Measurements from ENCODE around the gene FBXW7.
"Not testable (repeated sequence)": the region's sequence is repeated elsewhere in the genome, so short reads cannot be mapped to it uniquely, and the experiment has no call there.

FBXW7 gene

DNA sequence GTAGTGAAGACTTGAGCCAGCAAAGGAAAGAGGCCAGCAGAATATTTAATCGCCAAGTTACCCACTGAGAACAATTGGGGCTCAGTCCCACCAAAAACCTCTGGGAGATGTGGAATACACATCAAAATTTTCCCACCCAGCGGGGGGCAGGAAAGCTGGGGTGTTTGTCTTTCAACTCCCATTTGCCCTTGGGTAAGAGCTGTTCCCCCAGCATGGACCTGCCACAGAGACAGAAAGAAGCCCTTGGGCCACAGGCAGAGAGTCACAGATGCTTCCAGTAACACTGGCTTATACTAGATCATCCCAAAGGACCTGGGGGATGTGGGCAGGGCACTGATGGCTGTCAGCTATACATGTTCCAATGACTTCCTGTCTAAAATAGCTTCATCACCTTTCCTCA is 18.9 kb upstream of the FBXW7 start:
- Histone ChIP-seq H3K9me3 (ENCODE audit: control insufficient read depth, low read length) (no peaks in the 10 kb centered on the region), H4K8ac (ENCODE audit: low read length) (no peak overlapping the region), H3K9ac (ENCODE audit: low read length) (no peak overlapping the region), H3K14ac (ENCODE audit: low read length in 2 of 2) (no peak overlapping the region), H3K4me1 (ENCODE audit: control insufficient read depth, insufficient read depth, low read depth, low read length) (no peaks in the 10 kb centered on the region), H2AFZ (ENCODE audit: low read depth, low read length) (no peak overlapping the region), H3K4me3 (ENCODE audit: insufficient read depth in 1 of 2, low read depth in 1 of 2, low read length in 2 of 2) (no peak overlapping the region), H3K27me3 (ENCODE audit: control insufficient read depth in 1 of 2, insufficient read depth in 1 of 2, low read length in 2 of 2) (no peaks in the 10 kb centered on the region), H2BK15ac (ENCODE audit: low read depth, poor library complexity, severe bottlenecking) (no peak overlapping the region), H3K18ac (ENCODE audit: low read depth in 1 of 2, low read length in 2 of 2) (no peak overlapping the region), H3K27ac (ENCODE audit: low read length, poor library complexity, severe bottlenecking) (no peak overlapping the region), H2AK5ac (ENCODE audit: low read length, severe bottlenecking) (no peak overlapping the region), H2BK12ac (ENCODE audit: low read length in 2 of 2) (no peak overlapping the region), H3K79me1 (replicated peaks; ENCODE audit: low read length, poor library complexity, severe bottlenecking) (no peaks in the 10 kb centered on the region), H3K36me3 (ENCODE audit: control insufficient read depth in 1 of 2, insufficient read depth in 2 of 2, low read depth in 1 of 2, low read length in 2 of 2) (peaks cover 0 to 2% of the 10 kb centered on the region in 2 experiments), H2BK120ac (ENCODE audit: low read depth, low read length) (no peak overlapping the region), H3K23ac (ENCODE audit: low read length in 2 of 2) (no peak overlapping the region), H2BK5ac (ENCODE audit: low read depth, low read length, poor library complexity, severe bottlenecking) (no peak overlapping the region), H4K91ac (ENCODE audit: low read length) (no peak overlapping the region), H3K4ac (ENCODE audit: low read depth in 1 of 2, low read length in 2 of 2) (no peak overlapping the region), H3K4me2 (ENCODE audit: low read length, poor library complexity, severe bottlenecking) (no peak overlapping the region)
- WGBS, result 93% methylated on average over 2 of the region's 2 CpGs
- no peak for DNase-seq

DNA sequence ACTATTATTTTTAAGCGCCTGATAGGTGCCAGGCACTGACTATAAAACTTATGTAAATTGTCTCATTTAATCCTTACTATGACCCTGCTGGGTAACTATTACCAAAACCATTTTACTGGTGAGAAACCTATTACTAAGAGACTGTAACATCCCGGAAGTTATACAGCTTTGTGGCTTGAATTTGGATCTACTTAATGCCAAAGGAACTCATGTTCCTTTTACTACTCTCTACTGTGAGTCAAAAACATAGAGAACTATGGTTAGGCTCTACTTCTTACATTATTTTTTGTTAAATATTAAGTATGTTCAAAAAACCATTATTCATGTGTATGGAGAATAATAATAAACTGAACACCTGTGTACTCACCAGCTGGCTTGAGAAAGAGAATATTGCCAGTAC is 14.8 kb upstream of the FBXW7 start:
- H2BK15ac ChIP-seq (ENCODE audit: low read depth, poor library complexity, severe bottlenecking); H2BK12ac ChIP-seq (ENCODE audit: low read length in 2 of 2); H3K4me1 ChIP-seq (ENCODE audit: control insufficient read depth, insufficient read depth, low read depth, low read length); H3K14ac ChIP-seq (ENCODE audit: low read length in 2 of 2); H2BK120ac ChIP-seq (ENCODE audit: low read depth, low read length); DNase-seq; H3K23ac ChIP-seq (ENCODE audit: low read length in 2 of 2); H3K4me3 ChIP-seq (ENCODE audit: insufficient read depth in 1 of 2, low read depth in 1 of 2, low read length in 2 of 2); H3K4me2 ChIP-seq (ENCODE audit: low read length, poor library complexity, severe bottlenecking); H2BK5ac ChIP-seq (ENCODE audit: low read depth, low read length, poor library complexity, severe bottlenecking); H3K79me1 ChIP-seq (replicated peaks; ENCODE audit: low read length, poor library complexity, severe bottlenecking); H2AK5ac ChIP-seq (ENCODE audit: low read length, severe bottlenecking); H3K9me3 ChIP-seq (ENCODE audit: control insufficient read depth, low read length); H2AFZ ChIP-seq (ENCODE audit: low read depth, low read length); H3K9ac ChIP-seq (ENCODE audit: low read length); H4K91ac ChIP-seq (ENCODE audit: low read length); H4K8ac ChIP-seq (ENCODE audit: low read length); H3K27me3 ChIP-seq (ENCODE audit: control insufficient read depth in 1 of 2, insufficient read depth in 1 of 2, low read length in 2 of 2); H3K4ac ChIP-seq (ENCODE audit: low read depth in 1 of 2, low read length in 2 of 2); H3K18ac ChIP-seq (ENCODE audit: low read depth in 1 of 2, low read length in 2 of 2); H3K36me3 ChIP-seq (ENCODE audit: control insufficient read depth in 1 of 2, insufficient read depth in 2 of 2, low read depth in 1 of 2, low read length in 2 of 2); H3K27ac ChIP-seq (ENCODE audit: low read length, poor library complexity, severe bottlenecking): not testable (repeated sequence)
- WGBS, result no CpG with 5 or more reads among the region's 2 CpGs

DNA sequence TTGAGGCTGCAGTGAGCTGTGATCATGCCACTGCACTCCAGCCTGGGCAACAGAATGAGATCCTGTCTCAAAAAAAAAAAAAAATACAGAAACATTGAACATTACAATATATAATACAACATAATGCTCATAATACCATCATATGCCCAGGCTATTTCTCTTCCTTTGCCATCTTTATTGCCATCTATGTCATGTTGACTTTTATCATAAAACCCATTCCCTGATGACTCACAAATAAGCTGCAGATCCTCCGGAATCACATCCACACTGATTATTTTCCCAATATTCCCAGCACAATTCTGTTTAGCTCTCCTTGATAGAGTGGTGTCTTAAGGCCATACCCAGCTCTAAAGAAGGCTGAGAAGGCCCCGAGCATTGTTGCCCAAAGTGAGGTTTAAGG is 9.2 kb upstream of the FBXW7 start:
- Histone ChIP-seq H3K27ac (ENCODE audit: low read length, poor library complexity, severe bottlenecking) (no peak overlapping the region), H3K4me1 (ENCODE audit: control insufficient read depth, insufficient read depth, low read depth, low read length) (peaks cover 9% of the 10 kb centered on the region), H3K9ac (ENCODE audit: low read length) (no peak overlapping the region), H2AK5ac (ENCODE audit: low read length, severe bottlenecking) (no peak overlapping the region), H4K8ac (ENCODE audit: low read length) (no peak overlapping the region), H3K14ac (ENCODE audit: low read length in 2 of 2) (no peak overlapping the region), H3K79me1 (replicated peaks; ENCODE audit: low read length, poor library complexity, severe bottlenecking) (peaks cover 11% of the 10 kb centered on the region), H2AFZ (ENCODE audit: low read depth, low read length) (no peak overlapping the region), H3K4ac (ENCODE audit: low read depth in 1 of 2, low read length in 2 of 2) (no peak overlapping the region), H2BK120ac (ENCODE audit: low read depth, low read length) (no peak overlapping the region), H2BK12ac (ENCODE audit: low read length in 2 of 2) (no peak overlapping the region), H3K4me3 (ENCODE audit: insufficient read depth in 1 of 2, low read depth in 1 of 2, low read length in 2 of 2) (no peak overlapping the region), H3K27me3 (ENCODE audit: control insufficient read depth in 1 of 2, insufficient read depth in 1 of 2, low read length in 2 of 2) (no peaks in the 10 kb centered on the region), H2BK15ac (ENCODE audit: low read depth, poor library complexity, severe bottlenecking) (no peak overlapping the region), H3K36me3 (ENCODE audit: control insufficient read depth in 1 of 2, insufficient read depth in 2 of 2, low read depth in 1 of 2, low read length in 2 of 2) (peaks cover under 1 to 11% of the 10 kb centered on the region in 2 experiments), H4K91ac (ENCODE audit: low read length) (no peak overlapping the region), H3K4me2 (ENCODE audit: low read length, poor library complexity, severe bottlenecking) (no peak overlapping the region), H3K9me3 (ENCODE audit: control insufficient read depth, low read length) (no peaks in the 10 kb centered on the region), H3K23ac (ENCODE audit: low read length in 2 of 2) (no peak overlapping the region), H2BK5ac (ENCODE audit: low read depth, low read length, poor library complexity, severe bottlenecking) (no peak overlapping the region), H3K18ac (ENCODE audit: low read depth in 1 of 2, low read length in 2 of 2) (no peak overlapping the region)
- WGBS, result 80% methylated on average over 2 of the region's 2 CpGs
- DNase-seq, result no peak

DNA sequence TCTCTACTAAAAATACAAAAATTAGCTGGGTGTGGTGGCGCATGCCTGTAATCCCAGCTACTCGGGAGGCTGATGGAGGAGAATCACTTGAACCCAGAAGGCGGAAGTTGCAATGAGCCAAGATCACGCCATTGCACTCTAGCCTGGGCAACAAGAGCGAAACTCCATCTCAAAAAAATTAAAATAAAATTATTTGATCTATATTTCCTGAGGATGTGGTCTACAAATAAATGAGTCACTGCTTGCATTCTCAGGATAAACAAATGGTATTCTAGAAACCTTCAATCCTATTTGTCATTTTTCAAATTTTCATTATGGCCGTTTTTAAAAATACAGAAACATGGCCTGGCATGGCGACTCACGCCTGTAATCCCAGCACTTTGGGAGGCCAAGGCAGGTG is 8.6 kb upstream of the FBXW7 start:
- not testable (repeated sequence) for H3K9me3 ChIP-seq (ENCODE audit: control insufficient read depth, low read length); H3K23ac ChIP-seq (ENCODE audit: low read length in 2 of 2); H2AK5ac ChIP-seq (ENCODE audit: low read length, severe bottlenecking); H3K9ac ChIP-seq (ENCODE audit: low read length); H3K27me3 ChIP-seq (ENCODE audit: control insufficient read depth in 1 of 2, insufficient read depth in 1 of 2, low read length in 2 of 2); H3K14ac ChIP-seq (ENCODE audit: low read length in 2 of 2); H3K4me3 ChIP-seq (ENCODE audit: insufficient read depth in 1 of 2, low read depth in 1 of 2, low read length in 2 of 2); H3K4me2 ChIP-seq (ENCODE audit: low read length, poor library complexity, severe bottlenecking); DNase-seq; H3K4ac ChIP-seq (ENCODE audit: low read depth in 1 of 2, low read length in 2 of 2); H2BK5ac ChIP-seq (ENCODE audit: low read depth, low read length, poor library complexity, severe bottlenecking); H4K8ac ChIP-seq (ENCODE audit: low read length); H3K4me1 ChIP-seq (ENCODE audit: control insufficient read depth, insufficient read depth, low read depth, low read length); H3K27ac ChIP-seq (ENCODE audit: low read length, poor library complexity, severe bottlenecking); H4K91ac ChIP-seq (ENCODE audit: low read length); H2BK15ac ChIP-seq (ENCODE audit: low read depth, poor library complexity, severe bottlenecking); H2AFZ ChIP-seq (ENCODE audit: low read depth, low read length); H2BK12ac ChIP-seq (ENCODE audit: low read length in 2 of 2); H3K18ac ChIP-seq (ENCODE audit: low read depth in 1 of 2, low read length in 2 of 2); H2BK120ac ChIP-seq (ENCODE audit: low read depth, low read length)
- Histone ChIP-seq H3K36me3 (ENCODE audit: control insufficient read depth in 1 of 2, insufficient read depth in 2 of 2, low read depth in 1 of 2, low read length in 2 of 2) (peaks cover 5 to 13% of the 10 kb centered on the region in 2 experiments), H3K79me1 (replicated peaks; ENCODE audit: low read length, poor library complexity, severe bottlenecking) (peaks cover 15% of the 10 kb centered on the region)
- WGBS, result 97% methylated on average over 5 of the region's 8 CpGs
